Posterior vena cava (tissue), 2 donors: Measurements from ENCODE around the gene RNF220. TPM values are rescaled to one million over a fixed set of nuclear protein-coding genes. Genes with fewer than 3 reads are reported as not detected.
"Not testable (repeated sequence)": the region's sequence is repeated elsewhere in the genome, so short reads cannot be mapped to it uniquely, and the experiment has no call there.

Experiments
- DNase-seq: peaks from one replicate; pipeline ENCODE4 v3.0.0-alpha.2; 2020; ENCODE audit warnings: low spot score
- intact Hi-C, 2 donors: fragments of 100-400 bp; cut with DNase I; formaldehyde crosslinking; loops; one replicate each; pipeline versions ENCODE4 v1.14.1 to v1.14.2; 2022 to 2023
- total RNA-seq, 2 donors: library from RNA; stranded (reverse); fragmentation: NEBNext Ultra II Directional; extraction: Animal tissue kit (Norgen Biotek cat#: 25700); gene quantifications; one replicate each; pipeline ENCODE4 v1.2.1, GENCODE V29; 2021
- donor health status: DM: yes; HTN: yes; CAD: no.
- donor health status: DM: yes; HTN: yes; CAD: no.

The RNF220 gene
- total RNA-seq, 2 donors from 2014 or later, result 46.4 to 53.6 TPM

- intact Hi-C loops, result no loop called here
- DNase-seq, result no peak
Measured at GRCh38 chr1:44481701-44482100, 76.6 kb downstream of the RNF220 start.

- intact Hi-C loops, result no loop called here
- DNase-seq, result no peak
Measured at GRCh38 chr1:44483089-44483874, 78.2 kb downstream of the RNF220 start.

GRCh38 chr1:44484155-44484688 is 79.2 kb downstream of the RNF220 start:
- no peak for DNase-seq
- intact Hi-C loops, result no loop called here

- DNase-seq, result no peak
- intact Hi-C loops, result no loop called here
Measured at GRCh38 chr1:44485229-44485933, 80.3 kb downstream of the RNF220 start.

GRCh38 chr1:44485934-44486460 is 80.9 kb downstream of the RNF220 start:
- intact Hi-C loops, result no loop called here

GRCh38 chr1:44489481-44489880 is 84.4 kb downstream of the RNF220 start:
- DNase-seq, result no peak
- intact Hi-C loops, result no loop called here

More at GRCh38 chr1:44485934-44486460, 80.9 kb downstream of the RNF220 start:
- DNase-seq, result no peak

GRCh38 chr1:44496541-44497171 is 91.6 kb downstream of the RNF220 start:
- no peak for DNase-seq
- intact Hi-C loops, result no loop called here

- DNase-seq, result no peak
- intact Hi-C loops, result no loop called here
Measured at GRCh38 chr1:44497422-44498170, 92.5 kb downstream of the RNF220 start.

GRCh38 chr1:44499306-44499705 is 94.3 kb downstream of the RNF220 start:
- intact Hi-C loops, result no loop called here
- no peak for DNase-seq

- intact Hi-C loops, result no loop called here
- DNase-seq, result no peak
Measured at GRCh38 chr1:44500181-44501046, 95.4 kb downstream of the RNF220 start.

- intact Hi-C loops, result no loop called here
- no peak for DNase-seq
Measured at GRCh38 chr1:44501047-44501890, 96.2 kb downstream of the RNF220 start.

GRCh38 chr1:44502823-44503222 is 97.8 kb downstream of the RNF220 start:
- intact Hi-C loops, result not testable (repeated sequence)

GRCh38 chr1:44503625-44504024 is 98.6 kb downstream of the RNF220 start:
- intact Hi-C loops, result no loop called here
- DNase-seq, result no peak

More at GRCh38 chr1:44502823-44503222, 97.8 kb downstream of the RNF220 start:
- not testable (repeated sequence) for DNase-seq

GRCh38 chr1:44505210-44505993 is 100.3 kb downstream of the RNF220 start:
- DNase-seq, result no peak
- intact Hi-C loops, result no loop called here

- intact Hi-C loops, result no loop called here
- DNase-seq, result no peak
Measured at GRCh38 chr1:44507490-44508396, 102.7 kb downstream of the RNF220 start.

GRCh38 chr1:44508397-44508745 is 103.3 kb downstream of the RNF220 start:
- intact Hi-C loops, result no loop called here
- DNase-seq, result no peak
